Sciatic nerve (tissue), 2 donors: Measurements from ENCODE around the gene MEF2C. TPM values are rescaled to one million over a fixed set of nuclear protein-coding genes. Genes with fewer than 3 reads are reported as not detected.
A peak's percentile ranks its signal among the peaks of the same experiment; 100 is the strongest.

Experiments
- ATAC-seq: fragments of 200-7000 bp; cut with Tn5 transposase; one replicate; pipeline ENCODE4 v1.9.1; 2020; ENCODE audit warnings: mild to moderate bottlenecking, moderate library complexity
- DNase-seq: peaks from one replicate; pipeline ENCODE4 v3.0.0-alpha.2; 2020; ENCODE audit warnings: low spot score
- intact Hi-C: fragments of 100-400 bp; cut with DNase I; formaldehyde crosslinking; loops from one replicate; pipeline ENCODE4 v1.14.2; 2022
- total RNA-seq: library from RNA; stranded (reverse); fragmentation: NEBNext Ultra II Directional; extraction: Animal tissue kit (Norgen Biotek cat#: 25700); gene quantifications from one replicate; pipeline ENCODE4 v1.2.1, GENCODE V29; 2021
- donor health status: DM: no; HTN: no; CAD: no.
- donor health status: DM: no; HTN: no; CAD: no.

MEF2C gene
- total RNA-seq, 1 donor from 2014 or later: 97.3 TPM

GRCh38 chr5:88837222-88837621, 45.8 kb downstream of the MEF2C start:
- DNase-seq: no peak
- intact Hi-C loops: no loop called here
- ATAC-seq: no peak

GRCh38 chr5:88836195-88836838, 46.7 kb downstream of the MEF2C start:
- intact Hi-C loops: no loop called here
- DNase-seq (no peak), ATAC-seq (peak; percentile 50)

GRCh38 chr5:88834499-88834898, 48.5 kb downstream of the MEF2C start:
- ATAC-seq: no peak
- no peak for DNase-seq
- intact Hi-C loops: no loop called here

- intact Hi-C loops: no loop called here
- ATAC-seq: no peak
- DNase-seq: no peak
These were observed 48.9 kb downstream of the MEF2C start for GRCh38 chr5:88834131-88834462.

- ATAC-seq (peak; percentile 72), DNase-seq (no peak)
These were observed 49.4 kb downstream of the MEF2C start for GRCh38 chr5:88833371-88834130.

GRCh38 chr5:88831816-88832215, 51.2 kb downstream of the MEF2C start:
- no peak for DNase-seq
- no peak for ATAC-seq
- intact Hi-C loops: no loop called here

More at GRCh38 chr5:88833371-88834130, 49.4 kb downstream of the MEF2C start:
- intact Hi-C loops: no loop called here

- intact Hi-C loops: no loop called here
- ATAC-seq (no peak), DNase-seq (no peak)
These were observed 52.4 kb downstream of the MEF2C start for GRCh38 chr5:88830567-88830966.

- intact Hi-C loops: no loop called here
- ATAC-seq (no peak), DNase-seq (no peak)
These were observed 53.2 kb downstream of the MEF2C start for GRCh38 chr5:88829775-88830174.

GRCh38 chr5:88829054-88829453, 53.9 kb downstream of the MEF2C start:
- ATAC-seq: peak; percentile 45
- intact Hi-C loops: no loop called here
- DNase-seq: no peak

GRCh38 chr5:88827997-88828396, 55.0 kb downstream of the MEF2C start:
- DNase-seq (no peak), ATAC-seq (no peak)
- intact Hi-C loops: no loop called here

GRCh38 chr5:88826646-88827585, 56.1 kb downstream of the MEF2C start:
- ATAC-seq (peak; percentile 90), DNase-seq (no peak)
- intact Hi-C loops: no loop called here

- intact Hi-C loops: no loop called here
- DNase-seq (no peak), ATAC-seq (no peak)
These were observed 57.2 kb downstream of the MEF2C start for GRCh38 chr5:88825584-88826315.

GRCh38 chr5:88824892-88825583, 57.9 kb downstream of the MEF2C start:
- intact Hi-C loops: no loop called here
- no peak for DNase-seq
- peak; percentile 13 for ATAC-seq

GRCh38 chr5:88824141-88824540, 58.8 kb downstream of the MEF2C start:
- DNase-seq: no peak
- ATAC-seq: no peak
- intact Hi-C loops: no loop called here

- intact Hi-C loops: no loop called here
- ATAC-seq (no peak), DNase-seq (no peak)
These were observed 59.8 kb downstream of the MEF2C start for GRCh38 chr5:88823201-88823600.

- ATAC-seq (no peak), DNase-seq (no peak)
- intact Hi-C loops: no loop called here
These were observed 61.8 kb downstream of the MEF2C start for GRCh38 chr5:88821161-88821560.

GRCh38 chr5:88820581-88820980, 62.4 kb downstream of the MEF2C start:
- ATAC-seq (no peak), DNase-seq (no peak)
- intact Hi-C loops: no loop called here

- no peak for DNase-seq
- intact Hi-C loops: no loop called here
- no peak for ATAC-seq
These were observed 63.5 kb downstream of the MEF2C start for GRCh38 chr5:88819301-88819999.
